ENCODE results near the gene ABCC6. TPM values are rescaled to one million over a fixed set of nuclear protein-coding genes. Genes with fewer than 3 reads are reported as not detected.

Gene ABCC6
- total RNA-seq, 1 experiment from 2014 or later = 2.7 TPM

DNA sequence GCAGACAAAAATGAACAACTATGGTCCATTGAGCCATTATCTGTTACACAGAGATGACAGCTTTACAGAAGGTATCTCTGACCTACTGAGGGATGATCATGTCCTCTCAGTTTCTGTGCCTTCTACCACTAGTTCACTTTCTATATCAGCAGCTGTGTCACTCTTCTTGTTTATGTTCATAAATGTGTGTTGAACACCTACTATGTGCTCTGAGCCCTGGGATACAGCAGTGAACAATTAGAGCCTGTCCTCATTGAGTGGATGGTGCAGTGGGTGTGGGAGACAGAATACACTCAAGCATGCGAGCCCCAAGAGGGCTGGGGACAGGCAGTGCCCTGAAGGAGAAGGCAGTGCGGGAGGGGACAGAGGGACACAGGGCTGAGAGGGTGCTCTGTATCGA, 92.1 kb downstream of the ABCC6 start:
- ATAC-seq (no peak), DNase-seq (ENCODE audit: low read depth, low spot score) (no peak)
- 0 out of 4 replicates have a peak, but pooled peaks cover 0 to 3% of the 10 kb centered on the region in 2 experiments for H3K4me1 ChIP-seq (ENCODE audit: control insufficient read depth in 1 of 2, insufficient read depth in 2 of 2, low read length in 2 of 2)
- CTCF ChIA-PET = no interaction called here
- H3K9ac ChIP-seq (ENCODE audit: low read length) = no peak overlapping the region
- RAD21 ChIA-PET (ENCODE audit: low non-redundant PET in 1 of 2, low total read pairs in 2 of 2, uncharacterized antibody in 2 of 2, unreplicated experiment in 2 of 2) = no interaction called here
- peaks cover 28 to 35% of the 10 kb centered on the region in 2 experiments for H3K36me3 ChIP-seq (ENCODE audit: control insufficient read depth in 1 of 2, insufficient read depth in 2 of 2, low read length in 2 of 2)
- H3K27ac ChIP-seq (ENCODE audit: low read depth, low read length) = no peak overlapping the region
- H4K20me1 ChIP-seq (ENCODE audit: insufficient read depth) = no peaks in the 10 kb centered on the region
- no peaks in the 10 kb centered on the region for H3K9me2 ChIP-seq (ENCODE audit: insufficient read depth)
- H3K9me3 ChIP-seq (ENCODE audit: control insufficient read depth in 1 of 2, insufficient read depth in 1 of 2, low read depth in 1 of 2, low read length in 2 of 2) = no peaks in the 10 kb centered on the region
- H3K27me3 ChIP-seq (ENCODE audit: insufficient read depth, low read length) = no peaks in the 10 kb centered on the region
- no peak overlapping the region for H3K4me2 ChIP-seq (ENCODE audit: low read length)
- intact Hi-C loops (cut with micrococcal nuclease) = no loop called here
- no peaks in the 10 kb centered on the region for H3K79me2 ChIP-seq (ENCODE audit: insufficient read depth, low read length)
- H2AFZ ChIP-seq (ENCODE audit: low read depth, low read length, poor library complexity, severe bottlenecking) = no peak overlapping the region
- POLR2A ChIA-PET = no interaction called here
- TF ChIP-seq ELF1 (IDR thresholded peaks at IDR 0.05; ENCODE audit: borderline replicate concordance, low read depth) (no peak), CEBPB (IDR thresholded peaks at IDR 0.05; ENCODE audit: low read depth) (no peak), POLR2AphosphoS5 (IDR thresholded peaks at IDR 0.05; ENCODE audit: low read depth, low read length) (no peak), FOSL1 (IDR thresholded peaks at IDR 0.05; ENCODE audit: low read depth) (no peak), POLR2A (IDR thresholded peaks at IDR 0.05; ENCODE audit: borderline replicate concordance, extremely low read depth, insufficient read depth, insufficient read length) (no peak), ZFX (IDR thresholded peaks at IDR 0.05) (no peak), SP1 (IDR thresholded peaks at IDR 0.05; ENCODE audit: low read depth) (no peak), ZNF274 (IDR thresholded peaks at IDR 0.05; ENCODE audit: low read depth, low read length) (no peak), EGR1 (IDR thresholded peaks at IDR 0.05; ENCODE audit: low read depth) (no peak), SIN3A (IDR thresholded peaks at IDR 0.05; ENCODE audit: low read depth) (no peak), JUND (IDR thresholded peaks at IDR 0.05) (no peak), RAD21 (IDR thresholded peaks at IDR 0.05; ENCODE audit: low read depth) (no peak), YY1 (IDR thresholded peaks at IDR 0.05; ENCODE audit: extremely low read depth, insufficient replicate concordance, low read depth, low read length) (no peak), CBX3 (IDR thresholded peaks at IDR 0.05; ENCODE audit: low read depth) (no peak), EZH2phosphoT487 (IDR thresholded peaks at IDR 0.05; ENCODE audit: borderline replicate concordance) (no peak), TCF7L2 (IDR thresholded peaks at IDR 0.05; ENCODE audit: borderline replicate concordance, extremely low read depth, insufficient read depth, insufficient read length) (no peak)
- TF ChIP-seq, protein P1, sequence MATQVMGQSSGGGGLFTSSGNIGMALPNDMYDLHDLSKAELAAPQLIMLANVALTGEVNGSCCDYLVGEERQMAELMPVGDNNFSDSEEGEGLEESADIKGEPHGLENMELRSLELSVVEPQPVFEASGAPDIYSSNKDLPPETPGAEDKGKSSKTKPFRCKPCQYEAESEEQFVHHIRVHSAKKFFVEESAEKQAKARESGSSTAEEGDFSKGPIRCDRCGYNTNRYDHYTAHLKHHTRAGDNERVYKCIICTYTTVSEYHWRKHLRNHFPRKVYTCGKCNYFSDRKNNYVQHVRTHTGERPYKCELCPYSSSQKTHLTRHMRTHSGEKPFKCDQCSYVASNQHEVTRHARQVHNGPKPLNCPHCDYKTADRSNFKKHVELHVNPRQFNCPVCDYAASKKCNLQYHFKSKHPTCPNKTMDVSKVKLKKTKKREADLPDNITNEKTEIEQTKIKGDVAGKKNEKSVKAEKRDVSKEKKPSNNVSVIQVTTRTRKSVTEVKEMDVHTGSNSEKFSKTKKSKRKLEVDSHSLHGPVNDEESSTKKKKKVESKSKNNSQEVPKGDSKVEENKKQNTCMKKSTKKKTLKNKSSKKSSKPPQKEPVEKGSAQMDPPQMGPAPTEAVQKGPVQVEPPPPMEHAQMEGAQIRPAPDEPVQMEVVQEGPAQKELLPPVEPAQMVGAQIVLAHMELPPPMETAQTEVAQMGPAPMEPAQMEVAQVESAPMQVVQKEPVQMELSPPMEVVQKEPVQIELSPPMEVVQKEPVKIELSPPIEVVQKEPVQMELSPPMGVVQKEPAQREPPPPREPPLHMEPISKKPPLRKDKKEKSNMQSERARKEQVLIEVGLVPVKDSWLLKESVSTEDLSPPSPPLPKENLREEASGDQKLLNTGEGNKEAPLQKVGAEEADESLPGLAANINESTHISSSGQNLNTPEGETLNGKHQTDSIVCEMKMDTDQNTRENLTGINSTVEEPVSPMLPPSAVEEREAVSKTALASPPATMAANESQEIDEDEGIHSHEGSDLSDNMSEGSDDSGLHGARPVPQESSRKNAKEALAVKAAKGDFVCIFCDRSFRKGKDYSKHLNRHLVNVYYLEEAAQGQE (IDR thresholded peaks at IDR 0.05; ENCODE audit: low read depth) = no peak
- TF ChIP-seq, protein P2, sequence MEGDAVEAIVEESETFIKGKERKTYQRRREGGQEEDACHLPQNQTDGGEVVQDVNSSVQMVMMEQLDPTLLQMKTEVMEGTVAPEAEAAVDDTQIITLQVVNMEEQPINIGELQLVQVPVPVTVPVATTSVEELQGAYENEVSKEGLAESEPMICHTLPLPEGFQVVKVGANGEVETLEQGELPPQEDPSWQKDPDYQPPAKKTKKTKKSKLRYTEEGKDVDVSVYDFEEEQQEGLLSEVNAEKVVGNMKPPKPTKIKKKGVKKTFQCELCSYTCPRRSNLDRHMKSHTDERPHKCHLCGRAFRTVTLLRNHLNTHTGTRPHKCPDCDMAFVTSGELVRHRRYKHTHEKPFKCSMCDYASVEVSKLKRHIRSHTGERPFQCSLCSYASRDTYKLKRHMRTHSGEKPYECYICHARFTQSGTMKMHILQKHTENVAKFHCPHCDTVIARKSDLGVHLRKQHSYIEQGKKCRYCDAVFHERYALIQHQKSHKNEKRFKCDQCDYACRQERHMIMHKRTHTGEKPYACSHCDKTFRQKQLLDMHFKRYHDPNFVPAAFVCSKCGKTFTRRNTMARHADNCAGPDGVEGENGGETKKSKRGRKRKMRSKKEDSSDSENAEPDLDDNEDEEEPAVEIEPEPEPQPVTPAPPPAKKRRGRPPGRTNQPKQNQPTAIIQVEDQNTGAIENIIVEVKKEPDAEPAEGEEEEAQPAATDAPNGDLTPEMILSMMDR (IDR thresholded peaks at IDR 0.05 in 2 of 3, conservative IDR thresholded peaks at IDR 0.05 in 1 of 3; ENCODE audit: borderline replicate concordance in 1 of 3, insufficient read depth in 1 of 3, low read depth in 2 of 3, low read length in 2 of 3) = no peak
- TF ChIP-seq, protein P3, sequence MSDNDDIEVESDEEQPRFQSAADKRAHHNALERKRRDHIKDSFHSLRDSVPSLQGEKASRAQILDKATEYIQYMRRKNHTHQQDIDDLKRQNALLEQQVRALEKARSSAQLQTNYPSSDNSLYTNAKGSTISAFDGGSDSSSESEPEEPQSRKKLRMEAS (IDR thresholded peaks at IDR 0.05) = no peak
- TF ChIP-seq, protein P4, sequence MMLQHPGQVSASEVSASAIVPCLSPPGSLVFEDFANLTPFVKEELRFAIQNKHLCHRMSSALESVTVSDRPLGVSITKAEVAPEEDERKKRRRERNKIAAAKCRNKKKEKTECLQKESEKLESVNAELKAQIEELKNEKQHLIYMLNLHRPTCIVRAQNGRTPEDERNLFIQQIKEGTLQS (IDR thresholded peaks at IDR 0.05) = no peak
- no peak overlapping the region for H3K4me3 ChIP-seq (replicated peaks in 1 of 2; ENCODE audit: low read depth in 1 of 2, low read length in 2 of 2)
- no TSS peak for BruUV-seq (replicated peaks)

Data from HCT116 (cell line).